ENCODE data around the gene MGST2. TPM values are rescaled to one million over a fixed set of nuclear protein-coding genes. Genes with fewer than 3 reads are reported as not detected.

Gene MGST2
- total RNA-seq, 2 donors from 2014 or later = 8.2 to 17.6 TPM

DNA sequence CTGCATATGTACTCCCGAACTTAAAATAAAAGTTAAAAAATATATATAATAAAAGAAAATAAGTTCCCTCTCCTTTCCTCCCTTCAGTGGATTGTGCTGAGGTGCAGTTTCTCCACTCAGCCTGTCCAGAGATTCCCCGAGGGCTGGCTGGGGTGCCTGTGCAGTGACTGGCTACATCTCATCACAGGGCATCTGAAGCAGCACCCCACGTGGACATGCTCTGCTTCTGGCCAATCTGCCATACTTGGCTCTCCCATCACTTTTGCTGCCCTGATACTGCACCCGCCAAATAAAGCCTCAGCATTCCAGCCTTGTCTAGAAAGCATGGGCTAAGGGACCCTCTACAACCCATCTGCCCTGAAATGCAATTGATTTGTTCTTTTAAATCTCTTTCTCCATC, 11.1 kb upstream of the MGST2 start:
- Mint-ChIP-seq H3K9me3 (no peaks in the 10 kb centered on the region), H3K4me1 (ENCODE audit: low read depth) (peaks cover 44% of the 10 kb centered on the region), H3K4me3 (no peak overlapping the region), H3K27ac (no peak overlapping the region), H3K36me3 (ENCODE audit: insufficient read depth in 2 of 2) (no peaks in the 10 kb centered on the region), H3K27me3 (ENCODE audit: low read depth) (no peaks in the 10 kb centered on the region)
- DNase-seq (no peak), ATAC-seq (replicated peaks in 1 of 2) (no peak)

GRCh38 chr4:139655116-139655515, 10.5 kb upstream of the MGST2 start:
- peaks cover 44% of the 10 kb centered on the region for H3K4me1 Mint-ChIP-seq (ENCODE audit: low read depth)
- ATAC-seq (replicated peaks in 1 of 2) (no peak), DNase-seq (peak in 1 of 2 donors; percentile 19)
- no peaks in the 10 kb centered on the region for H3K27me3 Mint-ChIP-seq (ENCODE audit: low read depth)
- H3K4me3 Mint-ChIP-seq = no peak overlapping the region
- no peak overlapping the region for H3K27ac Mint-ChIP-seq
- H3K9me3 Mint-ChIP-seq = no peaks in the 10 kb centered on the region
- no peaks in the 10 kb centered on the region for H3K36me3 Mint-ChIP-seq (ENCODE audit: insufficient read depth in 2 of 2)

DNA sequence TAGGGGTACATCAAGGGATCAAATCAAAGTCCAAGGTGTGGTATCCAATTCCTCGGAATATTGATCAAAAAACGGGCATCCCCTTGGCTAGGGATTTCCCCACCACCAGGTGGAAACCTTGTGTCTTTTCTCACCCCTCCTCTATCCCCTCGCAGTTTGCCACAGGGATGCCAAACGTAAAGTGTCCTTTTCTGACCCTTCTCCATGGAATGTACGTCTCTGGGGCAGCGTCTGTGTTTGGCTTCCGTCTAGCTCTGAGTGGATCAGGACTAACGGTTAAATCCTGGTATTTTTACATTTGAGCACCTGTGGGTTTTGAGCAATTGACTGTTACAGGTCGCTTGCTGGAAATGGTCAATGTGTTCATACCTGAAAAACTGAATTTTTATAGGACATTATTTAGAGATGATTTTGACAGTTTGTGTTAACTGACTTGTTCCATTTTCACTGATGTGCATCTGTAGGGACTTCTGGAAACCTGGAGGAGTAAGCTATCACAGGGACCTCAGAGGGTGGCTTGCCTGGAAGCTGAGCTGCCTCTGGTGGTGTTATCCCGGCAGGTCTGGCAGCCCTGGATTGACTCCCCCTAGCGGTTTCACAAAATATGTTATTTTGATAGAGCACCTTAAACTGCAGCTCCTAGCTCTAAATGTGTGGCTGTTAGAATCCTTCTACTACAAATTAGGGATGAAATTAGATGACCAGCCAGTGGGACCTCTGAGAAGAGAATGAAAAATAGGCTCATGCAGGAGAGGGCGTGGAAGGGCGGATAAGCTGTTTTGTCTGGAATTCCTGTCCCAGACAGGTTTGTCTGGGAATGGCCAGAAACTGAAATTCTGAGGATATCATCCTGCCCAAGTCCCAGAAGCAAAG, 8.8 kb upstream of the MGST2 start:
- H3K36me3 Mint-ChIP-seq (ENCODE audit: insufficient read depth in 2 of 2) = no peaks in the 10 kb centered on the region
- no peaks in the 10 kb centered on the region for H3K27me3 Mint-ChIP-seq (ENCODE audit: low read depth)
- ATAC-seq (replicated peaks in 1 of 2) = peak; percentile 41 to 47
- peaks cover 43% of the 10 kb centered on the region for H3K4me1 Mint-ChIP-seq (ENCODE audit: low read depth)
- H3K4me3 Mint-ChIP-seq = peak overlapping the region; percentile 84 to 87
- peak; percentile 49 to 51 for DNase-seq
- no peaks in the 10 kb centered on the region for H3K9me3 Mint-ChIP-seq
- peak overlapping the region; percentile 95 for H3K27ac Mint-ChIP-seq

DNA sequence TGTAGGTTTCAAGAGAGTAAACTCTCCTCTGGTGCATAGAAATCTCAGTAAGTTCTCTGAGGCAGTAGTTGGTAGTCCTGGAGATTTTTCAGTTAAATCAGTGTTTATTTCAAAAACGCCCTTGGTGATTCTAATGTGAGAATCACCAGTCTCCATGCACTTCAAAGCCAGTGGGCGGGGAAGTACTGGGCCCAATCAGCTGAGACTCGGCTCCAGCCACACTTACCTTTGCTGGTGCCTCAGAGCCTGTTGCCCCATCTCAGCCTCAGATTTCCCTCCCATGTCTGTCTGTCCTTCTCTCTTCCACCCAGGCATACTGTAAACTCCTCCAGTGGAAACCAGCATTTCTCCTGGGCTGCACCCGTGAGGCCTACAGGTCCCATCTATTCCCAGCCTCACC, 7.4 kb upstream of the MGST2 start:
- Mint-ChIP-seq H3K27ac (peak overlapping the region; percentile 95), H3K9me3 (no peaks in the 10 kb centered on the region), H3K4me3 (peak overlapping the region; percentile 84 to 87), H3K36me3 (ENCODE audit: insufficient read depth in 2 of 2) (no peaks in the 10 kb centered on the region), H3K4me1 (ENCODE audit: low read depth) (peaks cover 42% of the 10 kb centered on the region), H3K27me3 (ENCODE audit: low read depth) (no peaks in the 10 kb centered on the region)
- ATAC-seq (replicated peaks in 1 of 2) (peak; percentile 16 to 20), DNase-seq (peak in 1 of 2 donors; percentile 23)

GRCh38 chr4:139658586-139659382, 6.8 kb upstream of the MGST2 start:
- DNase-seq = no peak
- ATAC-seq (replicated peaks in 1 of 2) = peak in 1 of 2 donors; percentile 0
- Mint-ChIP-seq H3K36me3 (ENCODE audit: insufficient read depth in 2 of 2) (no peaks in the 10 kb centered on the region), H3K4me3 (peak overlapping the region; percentile 84 to 87), H3K9me3 (no peaks in the 10 kb centered on the region), H3K4me1 (ENCODE audit: low read depth) (peaks cover 42% of the 10 kb centered on the region), H3K27ac (peak overlapping the region; percentile 95), H3K27me3 (ENCODE audit: low read depth) (no peaks in the 10 kb centered on the region)

DNA sequence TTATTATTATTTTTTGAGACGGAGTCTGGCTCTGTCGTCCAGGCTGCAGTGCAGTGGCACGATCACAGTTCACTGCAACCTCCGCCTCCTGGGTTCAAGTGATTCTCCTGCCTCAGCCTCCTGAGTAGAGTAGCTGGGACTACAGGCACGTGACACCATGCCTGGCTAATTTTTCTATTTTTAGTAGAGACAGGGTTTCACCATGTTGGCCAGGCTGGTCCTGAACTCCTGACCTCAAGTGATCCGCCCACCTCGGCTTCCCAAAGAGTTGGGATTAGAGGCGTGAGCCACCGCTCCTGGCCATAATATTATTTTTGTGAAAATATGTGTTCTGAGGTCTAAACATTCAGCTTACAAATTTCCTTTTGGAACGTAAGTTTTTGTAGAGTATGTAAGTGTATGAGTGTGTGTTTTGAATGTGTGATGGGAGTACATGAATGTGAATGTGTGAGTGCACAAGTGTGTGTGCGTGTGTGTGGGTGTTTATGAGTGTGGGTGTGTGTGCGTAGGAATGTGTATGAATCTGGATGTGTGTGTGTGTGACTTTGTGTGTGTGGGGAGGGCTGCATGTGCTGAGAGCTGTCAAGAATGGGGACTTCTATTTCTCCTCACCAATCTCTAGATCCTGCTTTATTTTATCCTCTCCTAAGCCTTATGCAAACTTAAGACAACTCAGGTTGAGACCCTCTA, 5.7 kb upstream of the MGST2 start:
- Mint-ChIP-seq H3K9me3 (no peaks in the 10 kb centered on the region), H3K4me3 (no peak overlapping the region), H3K4me1 (ENCODE audit: low read depth) (peaks cover 42% of the 10 kb centered on the region), H3K27ac (no peak overlapping the region), H3K36me3 (ENCODE audit: insufficient read depth in 2 of 2) (no peaks in the 10 kb centered on the region), H3K27me3 (ENCODE audit: low read depth) (no peaks in the 10 kb centered on the region)
- DNase-seq (no peak), ATAC-seq (replicated peaks in 1 of 2) (no peak)

- ATAC-seq (replicated peaks in 1 of 2) = no peak
- Mint-ChIP-seq H3K27ac (no peak overlapping the region), H3K4me3 (no peak overlapping the region), H3K27me3 (ENCODE audit: low read depth) (no peaks in the 10 kb centered on the region), H3K36me3 (ENCODE audit: insufficient read depth in 2 of 2) (no peaks in the 10 kb centered on the region), H3K4me1 (ENCODE audit: low read depth) (peaks cover 48% of the 10 kb centered on the region), H3K9me3 (no peaks in the 10 kb centered on the region)
- DNase-seq = no peak
These were observed 5.0 kb upstream of the MGST2 start for GRCh38 chr4:139660568-139661043.

- Mint-ChIP-seq H3K27ac (no peak overlapping the region), H3K9me3 (no peaks in the 10 kb centered on the region), H3K4me1 (ENCODE audit: low read depth) (peaks cover 34% of the 10 kb centered on the region), H3K36me3 (ENCODE audit: insufficient read depth in 2 of 2) (peaks cover 0 to 3% of the 10 kb centered on the region in 2 donors), H3K27me3 (ENCODE audit: low read depth) (no peaks in the 10 kb centered on the region), H3K4me3 (no peak overlapping the region)
- no peak for ATAC-seq (replicated peaks in 1 of 2)
- no peak for DNase-seq
These were observed 2.0 kb upstream of the MGST2 start for GRCh38 chr4:139663561-139664138.

DNA sequence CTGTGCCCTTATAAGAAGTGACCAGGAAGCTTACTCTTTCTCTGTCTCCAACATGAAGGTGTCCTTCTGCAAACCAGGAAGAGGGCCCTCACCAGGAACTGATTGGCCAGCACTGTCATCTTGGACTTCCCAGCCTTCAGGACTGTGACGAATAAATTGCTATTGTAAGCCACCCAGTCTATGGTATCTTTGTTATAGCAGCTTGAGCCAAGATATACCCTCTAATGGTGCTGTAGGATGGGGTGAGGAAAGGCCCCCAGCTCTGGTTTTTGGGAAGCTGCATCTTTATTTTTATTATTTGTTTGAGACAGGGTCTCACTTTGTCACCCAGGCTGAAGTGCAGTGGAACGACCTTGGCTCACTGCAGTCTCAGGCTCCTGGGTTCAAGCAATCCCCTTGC, 1.2 kb upstream of the MGST2 start:
- no peaks in the 10 kb centered on the region for H3K27me3 Mint-ChIP-seq (ENCODE audit: low read depth)
- no peak overlapping the region for H3K4me3 Mint-ChIP-seq

GRCh38 chr4:139665079-139665689, 435 bp upstream of the MGST2 start:
- ATAC-seq (replicated peaks in 1 of 2) = peak; percentile 40 to 43

More for the DNA sequence above, 1.2 kb upstream of the MGST2 start:
- ATAC-seq (replicated peaks in 1 of 2) (no peak), DNase-seq (no peak)
- Mint-ChIP-seq H3K4me1 (ENCODE audit: low read depth) (peaks cover 27% of the 10 kb centered on the region), H3K36me3 (ENCODE audit: insufficient read depth in 2 of 2) (peaks cover 0 to 6% of the 10 kb centered on the region in 2 donors), H3K27ac (no peak overlapping the region), H3K9me3 (no peaks in the 10 kb centered on the region)

GRCh38 chr4:139666735-139667281, 1.2 kb downstream of the MGST2 start:
- ATAC-seq (replicated peaks in 1 of 2) = no peak
- Mint-ChIP-seq H3K27ac (peak overlapping the region; percentile 27), H3K9me3 (no peaks in the 10 kb centered on the region), H3K36me3 (ENCODE audit: insufficient read depth in 2 of 2) (peaks cover 0 to 6% of the 10 kb centered on the region in 2 donors), H3K27me3 (ENCODE audit: low read depth) (no peaks in the 10 kb centered on the region), H3K4me3 (peak overlapping the region; percentile 73 to 87), H3K4me1 (ENCODE audit: low read depth) (peaks cover 25% of the 10 kb centered on the region)
- DNase-seq = no peak

More at GRCh38 chr4:139665079-139665689, 435 bp upstream of the MGST2 start:
- Mint-ChIP-seq H3K27me3 (ENCODE audit: low read depth) (no peaks in the 10 kb centered on the region), H3K4me3 (peak overlapping the region; percentile 73 to 87), H3K9me3 (no peaks in the 10 kb centered on the region), H3K4me1 (ENCODE audit: low read depth) (peaks cover 33% of the 10 kb centered on the region), H3K36me3 (ENCODE audit: insufficient read depth in 2 of 2) (peaks cover 0 to 6% of the 10 kb centered on the region in 2 donors), H3K27ac (peak overlapping the region; percentile 68)
- no peak for DNase-seq

DNA sequence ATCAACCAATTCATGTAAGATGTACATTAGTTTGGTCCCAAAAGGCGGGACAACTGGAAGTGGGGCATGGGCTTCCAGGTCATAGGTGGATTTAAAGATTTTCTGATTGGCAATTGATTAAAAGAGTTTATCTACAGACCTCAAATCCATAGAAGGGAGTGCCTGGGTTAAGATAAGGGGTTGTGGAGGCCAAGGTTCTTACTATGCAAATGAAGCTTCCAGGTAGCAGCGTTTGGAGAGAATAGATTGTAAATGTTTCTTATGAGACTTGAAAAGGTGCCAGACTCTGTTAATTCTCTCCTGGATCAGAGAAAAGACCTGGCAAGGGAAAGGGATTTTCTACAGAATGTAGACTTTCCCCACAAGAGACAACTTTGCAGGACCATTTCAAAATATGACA, 2.4 kb downstream of the MGST2 start:
- Mint-ChIP-seq H3K9me3 (no peaks in the 10 kb centered on the region), H3K36me3 (ENCODE audit: insufficient read depth in 2 of 2) (peaks cover 0 to 6% of the 10 kb centered on the region in 2 donors), H3K4me1 (ENCODE audit: low read depth) (peaks cover 25% of the 10 kb centered on the region), H3K27me3 (ENCODE audit: low read depth) (no peaks in the 10 kb centered on the region), H3K27ac (no peak overlapping the region), H3K4me3 (no peak overlapping the region)
- DNase-seq (no peak), ATAC-seq (replicated peaks in 1 of 2) (no peak)
